ENCODE measurements around the gene PTPRK. TPM values are rescaled to one million over a fixed set of nuclear protein-coding genes. Genes with fewer than 3 reads are reported as not detected.

The PTPRK gene
- total and polyA plus RNA-seq, 2 of the 8 experiments (the other 6 are each of a cell fraction or from before 2014, with no cell fraction given), result 11.4 to 47.3 TPM

- TF ChIP-seq RAD21 (IDR thresholded peaks at IDR 0.05 in 1 of 2, conservative IDR thresholded peaks at IDR 0.05 in 1 of 2; ENCODE audit: low read depth in 2 of 2, low read length in 2 of 2) (no peak), BRCA1 (IDR thresholded peaks at IDR 0.05; ENCODE audit: low read depth, low read length) (no peak), BACH1 (IDR thresholded peaks at IDR 0.05; ENCODE audit: low read length) (no peak), KDM4A (IDR thresholded peaks at IDR 0.05; ENCODE audit: low read depth, low read length, severe bottlenecking) (no peak), ATF2 (IDR thresholded peaks at IDR 0.05; ENCODE audit: low read length) (no peak), CTCF (IDR thresholded peaks at IDR 0.05; ENCODE audit: control extremely low read depth in 1 of 3, insufficient read depth in 1 of 3, low read depth in 1 of 3, low read length in 3 of 3) (no peak), CEBPB (IDR thresholded peaks at IDR 0.05; ENCODE audit: low read depth, low read length) (no peak)
Measured at GRCh38 chr6:128479991-128480390, 40.4 kb downstream of the PTPRK start (continued).
